ENCODE measurements around the gene MAIP1. TPM values are rescaled to one million over a fixed set of nuclear protein-coding genes. Genes with fewer than 3 reads are reported as not detected.

Gene MAIP1
- total RNA-seq, 1 donor from 2014 or later, result 14.8 TPM

DNA sequence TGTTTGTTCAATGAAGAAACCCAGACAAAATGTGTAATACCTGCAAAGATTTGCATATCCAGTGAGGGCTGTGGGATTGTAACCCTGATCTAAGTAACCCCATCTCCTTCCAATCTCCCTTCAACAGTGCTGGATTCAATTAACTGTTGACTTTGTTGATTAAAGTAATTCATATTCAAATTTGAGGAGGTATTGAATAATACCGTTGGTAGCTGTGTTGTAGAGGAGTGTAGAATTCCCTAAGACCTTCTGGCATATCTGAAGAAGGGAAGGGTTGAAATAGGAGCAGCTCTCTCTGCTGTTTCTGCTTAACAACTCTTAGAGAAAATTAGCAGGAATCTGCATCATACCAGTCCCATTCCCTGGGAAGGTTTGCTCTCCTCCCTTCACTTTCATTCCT is 28.2 kb downstream of the MAIP1 start:
- no peak overlapping the region for H3K4me3 ChIP-seq
- DNase-seq (no peak), ATAC-seq (no peak)
- H3K36me3 ChIP-seq, result no peaks in the 10 kb centered on the region
- TF ChIP-seq, protein P1, sequence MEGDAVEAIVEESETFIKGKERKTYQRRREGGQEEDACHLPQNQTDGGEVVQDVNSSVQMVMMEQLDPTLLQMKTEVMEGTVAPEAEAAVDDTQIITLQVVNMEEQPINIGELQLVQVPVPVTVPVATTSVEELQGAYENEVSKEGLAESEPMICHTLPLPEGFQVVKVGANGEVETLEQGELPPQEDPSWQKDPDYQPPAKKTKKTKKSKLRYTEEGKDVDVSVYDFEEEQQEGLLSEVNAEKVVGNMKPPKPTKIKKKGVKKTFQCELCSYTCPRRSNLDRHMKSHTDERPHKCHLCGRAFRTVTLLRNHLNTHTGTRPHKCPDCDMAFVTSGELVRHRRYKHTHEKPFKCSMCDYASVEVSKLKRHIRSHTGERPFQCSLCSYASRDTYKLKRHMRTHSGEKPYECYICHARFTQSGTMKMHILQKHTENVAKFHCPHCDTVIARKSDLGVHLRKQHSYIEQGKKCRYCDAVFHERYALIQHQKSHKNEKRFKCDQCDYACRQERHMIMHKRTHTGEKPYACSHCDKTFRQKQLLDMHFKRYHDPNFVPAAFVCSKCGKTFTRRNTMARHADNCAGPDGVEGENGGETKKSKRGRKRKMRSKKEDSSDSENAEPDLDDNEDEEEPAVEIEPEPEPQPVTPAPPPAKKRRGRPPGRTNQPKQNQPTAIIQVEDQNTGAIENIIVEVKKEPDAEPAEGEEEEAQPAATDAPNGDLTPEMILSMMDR (IDR thresholded peaks at IDR 0.05), result no peak
- no peaks in the 10 kb centered on the region for H3K27me3 ChIP-seq (ENCODE audit: low read depth)
- no peak overlapping the region for H3K27ac ChIP-seq
- intact Hi-C loops (cut with DNase I), result loop anchor here (5.0 kb wide), 1 partner anchor 499 kb away; no protein-coding TSS in a partner anchor
- H3K4me1 ChIP-seq, result peaks cover 6% of the 10 kb centered on the region
- no peaks in the 10 kb centered on the region for H3K9me3 ChIP-seq

DNA sequence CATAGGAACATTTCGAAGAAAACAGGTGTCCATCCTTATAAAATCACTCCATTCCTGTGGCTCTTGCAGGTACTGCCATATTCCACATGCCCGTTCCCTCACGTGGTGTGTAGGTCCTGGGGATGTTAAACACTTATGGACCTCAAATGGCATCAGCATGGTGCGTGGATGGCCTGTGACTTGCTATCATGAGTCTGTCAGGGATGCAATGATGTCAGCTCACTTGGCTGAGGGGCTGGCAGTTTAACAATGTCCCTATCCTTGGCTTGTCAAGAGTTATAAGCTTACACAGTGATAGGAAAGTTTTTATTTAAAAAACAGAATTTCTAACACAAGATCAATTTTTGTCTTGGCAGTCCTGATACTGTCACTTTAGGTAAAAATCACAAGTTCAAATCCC is 28.8 kb downstream of the MAIP1 start:
- Histone ChIP-seq H3K36me3 (no peaks in the 10 kb centered on the region), H3K4me1 (peaks cover 6% of the 10 kb centered on the region), H3K27ac (no peak overlapping the region), H3K9me3 (no peaks in the 10 kb centered on the region), H3K27me3 (ENCODE audit: low read depth) (no peaks in the 10 kb centered on the region), H3K4me3 (no peak overlapping the region)
- DNase-seq, result no peak
- ATAC-seq, result no peak
- TF ChIP-seq, protein P1 (IDR thresholded peaks at IDR 0.05), result no peak
- intact Hi-C loops (cut with DNase I), result loop anchor here (5.0 kb wide), 1 partner anchor 498 kb away; no protein-coding TSS in a partner anchor

DNA sequence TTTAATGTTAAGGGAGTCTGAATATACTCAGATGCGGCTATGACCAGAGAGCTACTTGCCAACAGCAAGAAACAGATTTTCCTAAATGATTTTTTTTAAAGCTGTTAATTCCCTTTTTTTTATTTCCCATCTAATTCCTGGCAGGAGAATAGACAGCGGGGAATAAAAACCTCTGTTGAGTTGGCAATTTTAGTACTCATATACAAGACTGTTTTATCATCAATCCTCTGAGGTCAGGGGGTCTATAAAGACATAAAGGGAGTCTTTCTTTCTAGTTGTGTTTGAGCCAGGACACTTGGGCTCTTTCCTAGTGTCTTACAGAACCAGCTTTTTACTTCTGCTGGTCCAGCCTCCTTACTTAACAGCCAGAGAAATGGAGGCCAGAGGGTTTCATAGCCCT is 29.4 kb downstream of the MAIP1 start:
- intact Hi-C loops (cut with DNase I), result loop anchor here (5.0 kb wide), 1 partner anchor 498 kb away; no protein-coding TSS in a partner anchor
- Histone ChIP-seq H3K9me3 (no peaks in the 10 kb centered on the region), H3K4me1 (peaks cover 2% of the 10 kb centered on the region), H3K27ac (no peak overlapping the region), H3K27me3 (ENCODE audit: low read depth) (no peaks in the 10 kb centered on the region), H3K36me3 (no peaks in the 10 kb centered on the region), H3K4me3 (no peak overlapping the region)
- TF ChIP-seq, protein P1 (IDR thresholded peaks at IDR 0.05), result no peak
- DNase-seq (no peak), ATAC-seq (no peak)

DNA sequence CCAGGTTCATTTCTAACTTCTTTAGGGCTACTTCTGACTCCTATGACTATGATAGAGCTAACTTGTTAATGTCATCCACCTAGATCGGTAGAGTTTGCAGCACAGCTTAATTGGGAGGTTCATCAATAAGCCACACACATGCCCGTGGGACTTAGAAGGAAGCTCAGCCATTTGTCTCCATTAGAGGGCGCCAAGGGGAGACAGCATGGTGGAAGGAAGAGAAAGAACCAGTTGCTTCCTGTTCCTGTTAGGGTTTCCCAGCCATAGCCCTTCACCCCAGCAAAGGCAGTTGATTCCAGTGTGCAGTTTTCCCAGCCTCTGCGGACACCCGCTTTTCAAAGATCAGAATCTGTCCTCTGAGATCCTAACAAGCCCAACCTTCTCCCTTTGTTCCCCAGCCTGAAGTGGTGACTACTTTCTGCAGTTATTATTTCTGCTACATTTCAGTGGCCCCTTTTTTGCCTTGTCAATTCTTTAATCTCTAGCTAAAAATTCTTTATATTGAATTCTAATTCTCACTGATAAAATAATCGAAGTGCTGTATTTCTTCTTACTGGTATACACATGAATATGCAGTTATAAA is 30.3 kb downstream of the MAIP1 start:
- Histone ChIP-seq H3K4me1 (no peaks in the 10 kb centered on the region), H3K9me3 (no peaks in the 10 kb centered on the region), H3K27ac (no peak overlapping the region), H3K4me3 (no peak overlapping the region), H3K27me3 (ENCODE audit: low read depth) (no peaks in the 10 kb centered on the region), H3K36me3 (no peaks in the 10 kb centered on the region)
- ATAC-seq (peak; percentile 85 to 91), DNase-seq (peak; percentile 60)
- intact Hi-C loops (cut with DNase I), result no loop called here
- TF ChIP-seq, protein P1 (IDR thresholded peaks at IDR 0.05), result peak; percentile 65

DNA sequence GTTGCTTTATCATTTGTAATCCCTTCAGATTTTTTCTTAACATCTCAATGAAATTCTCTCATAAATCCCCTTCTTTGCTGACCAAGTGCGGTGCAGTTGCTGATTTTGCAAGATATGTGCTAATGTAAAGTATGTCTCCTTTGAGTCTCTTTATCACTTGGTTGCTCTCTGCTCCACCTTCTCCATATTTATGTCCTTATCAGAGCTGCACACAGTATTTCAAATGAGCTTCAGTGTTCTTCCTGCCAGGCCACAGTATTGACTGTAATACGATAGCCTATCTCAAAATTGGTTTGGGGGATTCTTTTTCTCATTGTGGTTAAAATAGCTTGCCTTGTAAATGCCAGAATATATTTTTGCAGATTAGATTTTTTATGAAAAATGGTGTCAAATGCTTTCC is 32.2 kb downstream of the MAIP1 start:
- no peaks in the 10 kb centered on the region for H3K36me3 ChIP-seq
- TF ChIP-seq, protein P1 (IDR thresholded peaks at IDR 0.05), result no peak
- no peak for ATAC-seq
- intact Hi-C loops (cut with DNase I), result no loop called here
- no peaks in the 10 kb centered on the region for H3K27me3 ChIP-seq (ENCODE audit: low read depth)
- H3K9me3 ChIP-seq, result no peaks in the 10 kb centered on the region
- H3K27ac ChIP-seq, result no peak overlapping the region
- no peak for DNase-seq
- H3K4me3 ChIP-seq, result no peak overlapping the region
- H3K4me1 ChIP-seq, result no peaks in the 10 kb centered on the region

Measured in lower lobe of right lung (tissue), 2 donors.